HG03280 (cell line): ENCODE results near the gene PYGO2.

ENCODE experiments used
- ATAC-seq: cut with Tn5 transposase; IDR thresholded peaks from one replicate; pipeline ENCODE4 v1.9.1; 2021; ENCODE audit warnings: mild to moderate bottlenecking, moderate library complexity; ENCODE audit not compliant: unreplicated experiment

The PYGO2 gene

GRCh38 chr1:154961207-154962155 lies at the start of gene PYGO2:
TSS of gene PYGO2 (minus strand) at chr1:154961782. CDS start at chr1:154961576, 206 bp downstream.
- peak; percentile 72 for ATAC-seq

- no peak for ATAC-seq
Measured at GRCh38 chr1:155011004-155011416, 49.4 kb upstream of the PYGO2 start.

GRCh38 chr1:155010211-155010918 lies 48.8 kb upstream of the PYGO2 start:
- no peak for ATAC-seq

- ATAC-seq, result no peak
Measured at GRCh38 chr1:155009742-155010141, 48.2 kb upstream of the PYGO2 start.

- ATAC-seq, result no peak
Measured at GRCh38 chr1:155009221-155009711, 47.7 kb upstream of the PYGO2 start.

GRCh38 chr1:155008015-155008941 lies 46.7 kb upstream of the PYGO2 start:
- ATAC-seq, result no peak

- no peak for ATAC-seq
Measured at GRCh38 chr1:155007251-155007828, 45.8 kb upstream of the PYGO2 start.

GRCh38 chr1:155006601-155007101 lies 45.1 kb upstream of the PYGO2 start:
- ATAC-seq, result no peak

- ATAC-seq, result no peak
Measured at GRCh38 chr1:155005076-155006011, 43.8 kb upstream of the PYGO2 start.

GRCh38 chr1:155004352-155005075 lies 42.9 kb upstream of the PYGO2 start:
- ATAC-seq, result no peak

- no peak for ATAC-seq
Measured at GRCh38 chr1:155003766-155004351, 42.3 kb upstream of the PYGO2 start.

GRCh38 chr1:155003227-155003765 lies 41.7 kb upstream of the PYGO2 start:
- no peak for ATAC-seq

GRCh38 chr1:155002464-155003226 lies 41.1 kb upstream of the PYGO2 start, which contains the start of gene ZBTB7B:
TSS of gene ZBTB7B (plus strand) at chr1:155002802. CDS start at chr1:155014661, 11,859 bp downstream.
- ATAC-seq, result no peak

GRCh38 chr1:155001675-155002463 lies 40.3 kb upstream of the PYGO2 start:
- ATAC-seq, result peak; percentile 59

GRCh38 chr1:155001425-155001674 lies 39.8 kb upstream of the PYGO2 start:
- ATAC-seq, result no peak

GRCh38 chr1:155000726-155001424 lies 39.3 kb upstream of the PYGO2 start:
- ATAC-seq, result peak; percentile 36
